ENCODE measurements around the gene TRPM4. TPM values are rescaled to one million over a fixed set of nuclear protein-coding genes. Genes with fewer than 3 reads are reported as not detected.

TRPM4 gene
- 3.0 TPM for polyA plus RNA-seq (2013, experiment 1 of 2)
- 3.1 TPM for polyA plus RNA-seq (2013, experiment 2 of 2)

DNA sequence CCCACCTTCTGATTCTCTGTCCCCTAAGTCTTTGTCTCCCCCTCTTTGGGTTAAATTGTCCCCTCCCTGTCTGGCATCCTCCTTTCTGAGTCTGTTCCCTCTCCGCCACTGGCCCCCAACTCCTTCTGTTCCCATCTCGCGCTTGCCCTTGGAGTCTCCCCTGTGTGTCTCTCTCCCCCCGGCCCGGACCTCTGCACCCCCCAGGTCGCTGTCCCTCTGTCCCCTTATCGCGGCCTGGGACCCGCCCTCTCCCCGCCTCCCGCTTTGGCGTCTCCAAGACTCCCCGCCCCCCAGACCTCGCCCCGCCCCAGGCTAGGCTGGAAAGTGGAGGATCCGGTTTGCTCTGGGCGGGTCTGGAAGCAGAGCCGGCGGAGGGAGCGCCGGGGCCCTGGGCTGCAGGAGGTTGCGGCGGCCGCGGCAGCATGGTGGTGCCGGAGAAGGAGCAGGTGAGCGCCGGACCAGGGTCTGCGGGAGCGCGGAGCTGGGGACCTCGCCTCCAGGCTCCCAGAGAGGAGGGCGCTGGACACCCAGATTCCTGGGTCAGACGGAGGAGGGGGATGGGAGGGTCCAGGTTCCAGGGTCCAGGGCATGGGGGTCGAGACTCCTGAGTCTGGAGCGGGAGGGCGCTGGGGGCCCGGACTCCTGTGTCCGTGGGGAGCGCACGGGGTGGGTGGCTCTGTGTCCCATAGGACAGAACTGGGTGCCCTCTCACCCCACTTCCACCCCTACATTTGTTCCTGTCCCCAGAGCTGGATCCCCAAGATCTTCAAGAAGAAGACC lies at the start of gene TRPM4:
Gene TRPM4, plus strand, starts transcription at position 348 of the 780 bp plus-strand sequence. Its CDS starts 75 bp downstream, at position 423.
- Histone ChIP-seq H3K36me3 (ENCODE audit: insufficient read depth, low read length) (no peaks in the 10 kb centered on the region), H3K9ac (ENCODE audit: low read depth, low read length) (peak within 1 kb of the TSS; percentile 72), H3K4me1 (ENCODE audit: insufficient read depth, low read length) (peaks cover 14% of the 10 kb centered on the region), H3K9me3 (ENCODE audit: insufficient read depth, low read depth, low read length) (no peaks in the 10 kb centered on the region), H3K27me3 (ENCODE audit: insufficient read depth, low read length) (peaks cover 23% of the 10 kb centered on the region), H3K27ac (ENCODE audit: low read depth, low read length) (no peak within 1 kb of the TSS), H3K4me3 (ENCODE audit: low read length) (peak within 1 kb of the TSS; percentile 78)
- WGBS: under 1% methylated on average over 40 of the region's 41 CpGs

DNA sequence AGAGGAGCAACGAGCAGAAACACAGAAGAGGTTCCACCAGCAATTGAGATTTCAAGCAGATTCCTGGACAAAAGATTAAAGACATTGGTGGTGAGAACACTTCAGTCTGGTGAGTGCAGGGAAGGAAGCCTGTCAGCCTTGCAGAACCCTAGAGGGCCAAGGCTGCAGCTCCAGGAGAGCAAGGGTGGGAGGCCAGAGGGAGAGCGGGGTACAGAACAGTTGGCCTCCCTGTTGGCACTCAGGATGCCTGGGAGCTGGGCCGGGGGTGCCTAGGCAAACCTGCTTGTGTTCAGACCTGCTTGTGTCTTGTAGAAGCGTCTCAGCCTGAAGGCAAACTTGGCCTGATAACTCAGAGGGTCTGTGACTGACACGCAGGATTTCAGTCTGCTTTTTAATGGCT lies 48.5 kb upstream of the TRPM4 start:
- Histone ChIP-seq H3K4me1 (ENCODE audit: insufficient read depth, low read length) (no peaks in the 10 kb centered on the region), H3K9ac (ENCODE audit: low read depth, low read length) (no peak overlapping the region), H3K36me3 (ENCODE audit: insufficient read depth, low read length) (peaks cover 55% of the 10 kb centered on the region), H3K27ac (ENCODE audit: low read depth, low read length) (peak overlapping the region; percentile 48; the same call in 1 of the 2 replicates), H3K27me3 (ENCODE audit: insufficient read depth, low read length) (no peaks in the 10 kb centered on the region), H3K9me3 (ENCODE audit: insufficient read depth, low read depth, low read length) (no peaks in the 10 kb centered on the region), H3K4me3 (ENCODE audit: low read length) (no peak overlapping the region)
- 92% methylated on average over 5 of the region's 5 CpGs for WGBS

DNA sequence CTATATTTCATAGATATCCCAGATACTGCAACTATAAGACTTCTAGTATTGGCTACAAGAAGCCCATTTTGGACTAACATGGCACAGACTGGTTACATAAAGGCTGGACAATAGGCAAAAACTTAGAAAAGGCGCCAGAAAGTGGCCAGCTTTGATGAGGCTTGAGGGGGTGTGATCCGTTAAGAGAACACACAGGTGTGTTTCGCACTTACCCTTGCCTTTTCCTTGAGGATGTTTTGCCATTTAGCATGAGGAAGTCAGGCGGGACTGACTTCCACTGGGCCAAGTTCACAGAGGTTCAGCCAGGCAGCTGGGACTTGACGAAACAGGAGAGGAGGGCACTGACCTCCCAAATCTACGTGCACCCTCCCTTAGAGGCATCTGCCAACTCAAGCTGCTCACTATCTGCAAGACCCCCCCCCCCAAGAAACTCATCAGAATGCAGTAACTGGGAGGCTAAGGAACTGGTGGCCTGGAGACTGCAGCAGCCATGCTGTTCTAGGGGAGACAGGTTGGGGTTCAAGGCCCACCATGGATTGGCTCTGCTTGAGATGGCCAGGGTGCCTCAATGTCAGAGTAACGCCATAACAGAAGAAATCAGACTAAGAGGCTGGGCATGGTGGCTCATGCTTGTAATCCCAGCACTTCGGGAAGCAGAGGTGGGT lies 47.9 kb upstream of the TRPM4 start:
- no peaks in the 10 kb centered on the region for H3K9me3 ChIP-seq (ENCODE audit: insufficient read depth, low read depth, low read length)
- no peak overlapping the region for H3K9ac ChIP-seq (ENCODE audit: low read depth, low read length)
- WGBS: 91% methylated on average over 8 of the region's 8 CpGs
- H3K4me3 ChIP-seq (ENCODE audit: low read length): no peak overlapping the region
- H3K27ac ChIP-seq (ENCODE audit: low read depth, low read length): no peak overlapping the region
- H3K4me1 ChIP-seq (ENCODE audit: insufficient read depth, low read length): no peaks in the 10 kb centered on the region
- peaks cover 48% of the 10 kb centered on the region for H3K36me3 ChIP-seq (ENCODE audit: insufficient read depth, low read length)
- peaks cover under 1% of the 10 kb centered on the region; the same call in 1 of the 2 replicates for H3K27me3 ChIP-seq (ENCODE audit: insufficient read depth, low read length)

DNA sequence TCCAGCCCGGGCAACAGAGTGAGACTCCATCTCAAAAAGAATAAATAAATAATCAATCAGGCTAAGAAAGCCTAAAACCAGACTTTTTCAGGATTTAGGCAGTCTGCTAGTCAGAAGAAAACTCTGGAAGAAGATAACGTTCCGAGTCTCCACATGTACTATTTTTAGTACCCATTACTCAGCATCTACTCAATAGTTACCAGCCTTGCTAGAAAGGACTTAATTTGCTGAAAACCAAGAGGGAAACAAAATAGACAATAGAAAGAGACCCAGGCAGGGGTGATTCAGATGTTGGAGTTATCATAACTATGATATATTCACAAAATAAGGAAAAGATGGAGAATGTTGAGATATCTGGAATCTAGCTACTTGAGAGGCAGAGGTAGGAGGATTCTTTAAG lies 47.0 kb upstream of the TRPM4 start:
- 86% methylated on average over 3 of the region's 3 CpGs for WGBS
- H3K27me3 ChIP-seq (ENCODE audit: insufficient read depth, low read length): peaks cover 9% of the 10 kb centered on the region
- no peak overlapping the region for H3K27ac ChIP-seq (ENCODE audit: low read depth, low read length)
- no peaks in the 10 kb centered on the region for H3K9me3 ChIP-seq (ENCODE audit: insufficient read depth, low read depth, low read length)
- H3K9ac ChIP-seq (ENCODE audit: low read depth, low read length): no peak overlapping the region
- peaks cover 40% of the 10 kb centered on the region for H3K36me3 ChIP-seq (ENCODE audit: insufficient read depth, low read length)
- H3K4me1 ChIP-seq (ENCODE audit: insufficient read depth, low read length): no peaks in the 10 kb centered on the region
- H3K4me3 ChIP-seq (ENCODE audit: low read length): no peak overlapping the region

DNA sequence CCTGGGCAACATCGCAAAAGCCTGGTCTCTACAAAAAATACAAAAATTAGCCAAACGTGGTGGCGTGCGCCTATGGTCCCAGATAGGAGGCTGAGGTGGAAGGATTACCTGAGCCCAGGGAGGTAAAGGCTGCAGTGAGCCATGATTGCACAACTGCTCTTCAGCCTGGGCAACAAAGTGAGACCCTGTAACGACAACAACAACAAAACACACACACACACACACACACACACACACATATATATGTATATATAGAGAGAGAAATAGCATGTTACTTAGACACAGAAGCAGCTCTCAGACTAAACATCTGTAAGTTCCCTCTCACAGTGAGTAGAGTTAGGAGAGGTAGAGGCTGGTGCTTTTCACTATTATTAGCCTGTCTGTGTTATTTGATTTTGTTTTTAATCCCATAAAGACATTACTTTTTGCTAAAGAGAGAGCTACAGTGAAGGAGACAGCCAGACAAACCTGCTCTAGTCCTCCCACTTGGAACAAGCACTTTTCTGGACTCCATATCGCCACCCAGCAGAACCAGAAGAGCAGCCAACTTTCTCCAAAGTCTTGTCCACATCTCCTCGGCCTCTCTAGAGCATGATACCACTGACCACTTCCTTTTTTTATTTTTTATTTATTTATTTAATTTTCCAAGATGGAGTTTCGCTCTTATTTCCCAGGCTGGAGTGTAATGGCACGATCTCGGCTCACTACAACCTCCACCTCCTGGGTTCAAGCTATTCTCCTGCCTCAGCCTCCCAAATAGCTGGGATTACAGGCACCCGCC lies 46.2 kb upstream of the TRPM4 start:
- H3K36me3 ChIP-seq (ENCODE audit: insufficient read depth, low read length): peaks cover 32% of the 10 kb centered on the region
- H3K9ac ChIP-seq (ENCODE audit: low read depth, low read length): no peak overlapping the region
- 94% methylated on average over 10 of the region's 11 CpGs for WGBS
- H3K4me3 ChIP-seq (ENCODE audit: low read length): no peak overlapping the region
- no peaks in the 10 kb centered on the region for H3K9me3 ChIP-seq (ENCODE audit: insufficient read depth, low read depth, low read length)
- H3K4me1 ChIP-seq (ENCODE audit: insufficient read depth, low read length): no peaks in the 10 kb centered on the region
- H3K27ac ChIP-seq (ENCODE audit: low read depth, low read length): no peak overlapping the region
- peaks cover 9% of the 10 kb centered on the region for H3K27me3 ChIP-seq (ENCODE audit: insufficient read depth, low read length)

DNA sequence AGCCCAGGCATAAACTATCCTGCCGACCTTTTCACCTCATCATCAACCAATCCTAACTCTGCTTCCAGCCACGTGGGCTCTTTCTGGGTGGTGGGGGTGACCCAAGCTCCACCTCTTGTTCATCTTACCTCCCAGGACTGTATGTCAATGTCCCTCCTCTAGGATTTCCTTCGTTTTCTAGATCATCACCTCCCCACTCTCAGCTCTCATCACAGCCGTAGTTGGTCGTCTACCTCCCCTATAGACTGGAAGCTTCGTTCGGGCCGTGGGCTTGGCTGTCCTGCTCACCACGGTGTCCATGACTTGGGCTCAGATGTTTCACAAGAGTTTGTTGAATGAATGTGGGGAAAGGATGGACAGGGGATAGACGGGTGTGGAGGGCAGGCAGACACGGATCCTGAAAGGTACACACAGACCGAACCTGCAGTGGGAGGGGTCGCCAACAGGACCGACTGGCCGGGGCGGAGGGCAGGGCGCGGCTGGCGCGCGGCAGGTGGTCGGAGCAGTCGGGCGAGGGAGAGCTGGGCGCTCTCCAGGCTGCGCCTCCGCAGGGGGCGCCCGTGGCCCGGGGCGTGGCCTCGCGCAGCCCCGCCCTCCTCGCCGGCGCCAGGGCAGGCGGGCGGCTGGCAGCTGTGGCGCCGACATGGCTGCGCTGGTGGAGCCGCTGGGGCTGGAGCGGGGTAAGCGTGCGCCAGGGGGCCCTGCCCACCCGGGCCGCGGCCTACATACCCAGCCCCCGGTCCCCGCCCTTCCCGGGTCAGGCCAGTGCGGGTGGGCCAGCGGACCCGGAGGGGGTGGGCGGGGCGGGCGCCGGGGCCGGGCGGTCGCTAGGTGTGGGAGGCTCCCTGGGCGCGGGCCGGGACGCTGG lies 43.6 kb upstream of the TRPM4 start, which contains the start of gene LIN7B:
Gene LIN7B, plus strand, starts transcription at position 609 of the 868 bp plus-strand sequence. Its CDS starts 35 bp downstream, at position 644.
- Histone ChIP-seq H3K27me3 (ENCODE audit: insufficient read depth, low read length) (peaks cover 9% of the 10 kb centered on the region), H3K36me3 (ENCODE audit: insufficient read depth, low read length) (peaks cover 7% of the 10 kb centered on the region), H3K27ac (ENCODE audit: low read depth, low read length) (no peak within 1 kb of the TSS; the same call in 1 of the 2 replicates), H3K9me3 (ENCODE audit: insufficient read depth, low read depth, low read length) (no peaks in the 10 kb centered on the region), H3K9ac (ENCODE audit: low read depth, low read length) (peak within 1 kb of the TSS; percentile 40; the same call in 1 of the 2 replicates), H3K4me3 (ENCODE audit: low read length) (peak within 1 kb of the TSS; percentile 78), H3K4me1 (ENCODE audit: insufficient read depth, low read length) (no peaks in the 10 kb centered on the region; the same call in 1 of the 2 replicates)
- WGBS: 2% methylated on average over 66 of the region's 66 CpGs

DNA sequence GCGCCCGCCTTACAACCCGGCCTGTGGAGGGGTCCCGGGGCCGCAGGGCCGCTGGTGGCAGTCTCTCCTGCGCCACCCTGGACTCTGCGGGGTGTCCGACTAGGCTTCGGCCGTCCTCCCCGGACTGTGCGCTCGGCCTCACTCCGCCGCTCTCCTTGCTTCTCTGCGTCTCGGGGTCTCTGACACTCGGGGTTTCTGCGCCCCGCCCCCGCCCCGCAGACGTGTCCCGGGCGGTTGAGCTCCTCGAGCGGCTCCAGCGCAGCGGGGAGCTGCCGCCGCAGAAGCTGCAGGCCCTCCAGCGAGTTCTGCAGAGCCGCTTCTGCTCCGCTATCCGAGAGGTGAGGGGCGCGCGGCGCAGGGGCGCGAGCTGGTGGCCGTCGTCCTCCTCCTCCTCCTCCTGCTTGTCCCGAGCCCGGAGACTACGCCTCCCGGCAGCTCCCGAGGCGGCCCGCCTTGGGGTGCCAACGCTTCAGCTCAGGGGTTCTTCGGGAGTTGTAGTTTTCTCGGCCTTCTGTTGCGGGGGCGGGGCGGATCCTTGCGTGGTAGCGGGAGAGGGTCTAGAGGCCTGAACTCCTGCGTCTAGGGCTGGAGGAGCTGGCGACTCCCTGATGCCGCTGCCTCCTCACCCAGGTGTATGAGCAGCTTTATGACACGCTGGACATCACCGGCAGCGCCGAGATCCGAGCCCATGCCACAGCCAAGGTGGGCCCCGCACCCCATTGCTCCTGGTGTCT lies 42.8 kb upstream of the TRPM4 start:
- H3K27ac ChIP-seq (ENCODE audit: low read depth, low read length): no peak overlapping the region; the same call in 1 of the 2 replicates
- peak overlapping the region; percentile 78 for H3K4me3 ChIP-seq (ENCODE audit: low read length)
- no peaks in the 10 kb centered on the region; the same call in 1 of the 2 replicates for H3K4me1 ChIP-seq (ENCODE audit: insufficient read depth, low read length)
- peaks cover 13% of the 10 kb centered on the region for H3K27me3 ChIP-seq (ENCODE audit: insufficient read depth, low read length)
- H3K36me3 ChIP-seq (ENCODE audit: insufficient read depth, low read length): no peaks in the 10 kb centered on the region
- H3K9ac ChIP-seq (ENCODE audit: low read depth, low read length): peak overlapping the region; percentile 40; the same call in 1 of the 2 replicates
- no peaks in the 10 kb centered on the region for H3K9me3 ChIP-seq (ENCODE audit: insufficient read depth, low read depth, low read length)
- 6% methylated on average over 68 of the region's 68 CpGs for WGBS

DNA sequence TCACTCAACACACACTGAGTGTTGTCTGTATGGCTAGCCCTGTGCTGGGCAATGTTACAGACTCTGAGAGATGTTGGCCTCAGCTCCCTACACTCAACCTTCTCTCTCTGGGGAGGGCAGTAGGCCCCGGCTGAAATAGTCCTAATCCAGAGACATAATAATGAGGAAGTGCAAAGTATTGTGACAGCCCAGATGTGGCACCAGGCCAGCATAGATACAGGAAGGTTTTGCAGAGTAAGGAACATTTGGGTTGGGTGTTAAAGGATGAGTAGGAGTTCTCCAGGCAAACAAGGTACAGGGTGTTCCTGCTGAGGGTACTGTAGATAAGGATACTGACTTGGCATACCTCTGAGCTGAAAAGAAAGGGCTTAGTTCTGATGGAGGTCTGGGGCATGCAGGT lies 41.0 kb upstream of the TRPM4 start:
- Histone ChIP-seq H3K9me3 (ENCODE audit: insufficient read depth, low read depth, low read length) (no peaks in the 10 kb centered on the region), H3K9ac (ENCODE audit: low read depth, low read length) (no peak overlapping the region), H3K27me3 (ENCODE audit: insufficient read depth, low read length) (peaks cover 28% of the 10 kb centered on the region), H3K27ac (ENCODE audit: low read depth, low read length) (no peak overlapping the region), H3K4me1 (ENCODE audit: insufficient read depth, low read length) (no peaks in the 10 kb centered on the region; the same call in 1 of the 2 replicates), H3K36me3 (ENCODE audit: insufficient read depth, low read length) (no peaks in the 10 kb centered on the region), H3K4me3 (ENCODE audit: low read length) (no peak overlapping the region)
- WGBS: 100% methylated on average over 1 of the region's 1 CpG

DNA sequence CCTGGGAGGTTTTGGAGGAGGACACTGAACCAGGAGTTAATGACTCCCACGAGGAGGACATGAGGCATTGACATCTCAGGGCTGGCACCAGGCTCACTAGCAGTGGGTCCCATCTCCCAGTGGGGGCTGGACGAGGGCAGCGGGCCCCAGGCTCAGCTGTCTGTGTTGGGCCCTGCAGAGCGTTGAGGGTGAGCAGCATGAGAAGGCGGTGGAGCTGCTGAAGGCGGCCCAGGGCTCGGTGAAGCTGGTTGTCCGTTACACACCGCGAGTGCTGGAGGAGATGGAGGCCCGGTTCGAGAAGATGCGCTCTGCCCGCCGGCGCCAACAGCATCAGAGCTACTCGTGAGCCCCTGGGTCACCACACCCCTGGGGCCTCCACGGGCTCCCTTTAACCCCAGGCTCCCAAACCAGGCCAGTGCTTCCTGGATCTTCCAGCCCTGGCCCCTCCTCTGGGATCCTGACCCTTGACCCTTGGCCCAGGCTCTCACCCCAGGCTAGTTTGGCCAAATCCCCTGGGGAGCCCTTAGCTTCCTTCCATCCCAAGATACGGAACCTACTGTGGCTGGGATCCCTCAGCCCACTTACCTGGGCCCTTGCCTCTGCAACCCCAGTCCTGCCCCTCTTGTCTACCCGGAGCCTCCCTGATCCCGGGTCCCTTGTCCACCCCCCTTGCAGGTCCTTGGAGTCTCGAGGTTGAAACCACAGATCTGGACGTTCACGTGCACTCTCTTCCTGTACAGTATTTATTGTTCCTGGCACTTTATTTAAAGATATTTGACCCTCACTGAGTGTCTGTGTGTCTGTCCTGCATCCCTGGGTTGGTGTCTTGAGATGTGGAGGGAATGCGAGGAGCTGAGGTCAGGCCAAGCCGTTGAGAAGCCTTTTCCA lies 39.7 kb upstream of the TRPM4 start:
- peaks cover 31% of the 10 kb centered on the region for H3K27me3 ChIP-seq (ENCODE audit: insufficient read depth, low read length)
- no peaks in the 10 kb centered on the region for H3K36me3 ChIP-seq (ENCODE audit: insufficient read depth, low read length)
- no peaks in the 10 kb centered on the region; the same call in 1 of the 2 replicates for H3K4me1 ChIP-seq (ENCODE audit: insufficient read depth, low read length)
- no peaks in the 10 kb centered on the region for H3K9me3 ChIP-seq (ENCODE audit: insufficient read depth, low read depth, low read length)
- H3K4me3 ChIP-seq (ENCODE audit: low read length): peak overlapping the region; percentile 94
- peak overlapping the region; percentile 90; the same call in 1 of the 2 replicates for H3K9ac ChIP-seq (ENCODE audit: low read depth, low read length)
- peak overlapping the region; percentile 97 for H3K27ac ChIP-seq (ENCODE audit: low read depth, low read length)
- 85% methylated on average over 26 of the region's 26 CpGs for WGBS

All from HUES64 (cell line).